ENCODE data around the gene CATSPER4. TPM values are rescaled to one million over a fixed set of nuclear protein-coding genes. Genes with fewer than 3 reads are reported as not detected.
A peak's percentile ranks its signal among the peaks of the same experiment; 100 is the strongest.

The CATSPER4 gene
- total and polyA plus RNA-seq, 8 donors, result not detected

DNA sequence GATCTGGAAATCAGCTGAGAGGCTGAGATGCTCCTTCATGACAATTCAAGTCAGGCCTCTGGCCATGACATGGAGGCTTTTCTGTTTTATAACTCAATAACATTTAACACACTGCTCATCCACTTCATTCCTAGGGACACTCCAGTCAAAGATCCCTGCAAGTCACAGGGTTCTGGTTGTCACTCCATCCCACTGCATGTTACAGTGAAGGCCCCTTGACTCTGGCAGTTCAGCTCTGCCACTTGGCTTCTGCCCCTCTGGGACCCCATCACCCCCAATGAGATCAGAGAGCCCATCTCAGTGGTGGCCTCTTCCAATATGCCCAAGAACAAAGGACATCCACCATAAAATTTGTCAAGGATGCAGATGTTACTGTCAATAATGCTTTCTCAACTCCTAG, 41.5 kb upstream of the CATSPER4 start:
- H3K4me1 ChIP-seq, result peaks cover 0 to 7% (median 3%) of the 10 kb centered on the region in 4 donors
- no peak overlapping the region for H3K4me3 ChIP-seq
- no peak for TF ChIP-seq POLR2A (IDR thresholded peaks at IDR 0.05)
- TF ChIP-seq, protein P1, sequence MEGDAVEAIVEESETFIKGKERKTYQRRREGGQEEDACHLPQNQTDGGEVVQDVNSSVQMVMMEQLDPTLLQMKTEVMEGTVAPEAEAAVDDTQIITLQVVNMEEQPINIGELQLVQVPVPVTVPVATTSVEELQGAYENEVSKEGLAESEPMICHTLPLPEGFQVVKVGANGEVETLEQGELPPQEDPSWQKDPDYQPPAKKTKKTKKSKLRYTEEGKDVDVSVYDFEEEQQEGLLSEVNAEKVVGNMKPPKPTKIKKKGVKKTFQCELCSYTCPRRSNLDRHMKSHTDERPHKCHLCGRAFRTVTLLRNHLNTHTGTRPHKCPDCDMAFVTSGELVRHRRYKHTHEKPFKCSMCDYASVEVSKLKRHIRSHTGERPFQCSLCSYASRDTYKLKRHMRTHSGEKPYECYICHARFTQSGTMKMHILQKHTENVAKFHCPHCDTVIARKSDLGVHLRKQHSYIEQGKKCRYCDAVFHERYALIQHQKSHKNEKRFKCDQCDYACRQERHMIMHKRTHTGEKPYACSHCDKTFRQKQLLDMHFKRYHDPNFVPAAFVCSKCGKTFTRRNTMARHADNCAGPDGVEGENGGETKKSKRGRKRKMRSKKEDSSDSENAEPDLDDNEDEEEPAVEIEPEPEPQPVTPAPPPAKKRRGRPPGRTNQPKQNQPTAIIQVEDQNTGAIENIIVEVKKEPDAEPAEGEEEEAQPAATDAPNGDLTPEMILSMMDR (IDR thresholded peaks at IDR 0.05), result no peak
- no peak for TF ChIP-seq POLR2AphosphoS5 (IDR thresholded peaks at IDR 0.05)
- TF ChIP-seq EP300 (IDR thresholded peaks at IDR 0.05), result no peak
- intact Hi-C loops (cut with DNase I; ENCODE audit: low total_unique reads), result loop anchor here (5.0 to 10.0 kb wide), 2 partner anchors 47 to 114 kb away; no protein-coding TSS in a partner anchor
- H3K36me3 ChIP-seq, result no peaks in the 10 kb centered on the region
- peaks cover 0 to 25% (median 2%) of the 10 kb centered on the region in 3 donors for H3K27me3 ChIP-seq
- no peak for DNase-seq
- no peaks in the 10 kb centered on the region for H3K9me3 ChIP-seq
- H3K27ac ChIP-seq, result no peak overlapping the region

DNA sequence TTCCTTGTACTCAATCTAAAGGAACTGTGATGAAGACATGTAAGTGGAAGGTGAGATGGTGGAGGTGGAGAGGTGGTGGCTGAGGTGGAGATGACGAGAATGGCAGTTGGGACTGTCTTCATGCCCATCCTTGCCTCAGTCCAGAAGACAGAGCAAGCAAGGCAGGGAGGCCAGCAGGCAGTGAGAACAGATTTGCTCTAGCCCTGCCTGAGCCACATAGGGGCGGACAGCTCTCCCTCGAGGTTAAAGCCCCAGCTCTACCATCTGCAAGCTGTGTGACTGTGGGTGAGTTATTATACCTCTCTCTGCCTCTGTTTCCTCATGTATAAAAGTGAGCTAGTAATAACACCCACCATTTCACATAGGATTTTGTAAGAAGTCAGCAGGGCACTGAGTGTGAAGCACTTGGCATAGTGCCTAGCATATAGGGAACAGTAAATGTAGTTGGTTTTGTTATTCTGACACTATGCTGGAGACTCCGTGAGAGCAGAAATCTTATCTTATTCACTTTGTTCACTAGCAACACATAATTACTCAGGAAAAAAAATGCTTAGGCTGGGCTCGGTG, 36.4 kb upstream of the CATSPER4 start:
- Histone ChIP-seq H3K27me3 (peaks cover 0 to 57% (median 21%) of the 10 kb centered on the region in 3 donors), H3K9me3 (no peaks in the 10 kb centered on the region), H3K4me1 (no peaks in the 10 kb centered on the region), H3K4me3 (no peak overlapping the region), H3K36me3 (no peaks in the 10 kb centered on the region), H3K27ac (no peak overlapping the region)
- WGBS, 5 donors, result 41 to 53% (median 48%) methylated on average over 5 of the region's 5 CpGs
- no peak for DNase-seq
- no peak for TF ChIP-seq POLR2AphosphoS5 (IDR thresholded peaks at IDR 0.05)
- TF ChIP-seq, protein P1 (IDR thresholded peaks at IDR 0.05), result no peak
- TF ChIP-seq EP300 (IDR thresholded peaks at IDR 0.05), result no peak
- TF ChIP-seq POLR2A (IDR thresholded peaks at IDR 0.05), result no peak
- intact Hi-C loops (cut with DNase I; ENCODE audit: low total_unique reads), result no loop called here

DNA sequence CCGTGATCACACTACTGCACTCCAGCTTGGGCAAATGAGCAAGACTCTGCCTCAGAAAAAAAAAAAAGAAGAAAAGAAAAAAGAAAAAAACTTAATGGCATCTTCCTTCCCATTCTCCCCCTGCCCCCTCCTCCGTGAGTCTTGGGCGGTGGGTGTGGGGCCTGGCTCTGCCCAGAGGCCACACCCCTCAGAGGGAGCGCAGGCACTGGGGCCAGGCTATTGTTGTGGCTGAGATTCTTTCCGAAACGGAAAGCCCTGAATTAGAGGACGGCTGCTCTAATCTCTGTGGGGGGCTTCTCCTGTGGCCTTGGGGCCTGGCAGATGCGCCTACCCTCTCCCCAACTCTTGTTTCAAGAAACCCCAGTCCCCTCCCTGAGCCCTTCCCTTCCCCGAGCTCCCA, 35.7 kb upstream of the CATSPER4 start:
- H3K9me3 ChIP-seq, result no peaks in the 10 kb centered on the region
- TF ChIP-seq EP300 (IDR thresholded peaks at IDR 0.05) (no peak), POLR2A (IDR thresholded peaks at IDR 0.05) (no peak), POLR2AphosphoS5 (IDR thresholded peaks at IDR 0.05) (no peak)
- TF ChIP-seq, protein P1 (IDR thresholded peaks at IDR 0.05), result no peak

DNA sequence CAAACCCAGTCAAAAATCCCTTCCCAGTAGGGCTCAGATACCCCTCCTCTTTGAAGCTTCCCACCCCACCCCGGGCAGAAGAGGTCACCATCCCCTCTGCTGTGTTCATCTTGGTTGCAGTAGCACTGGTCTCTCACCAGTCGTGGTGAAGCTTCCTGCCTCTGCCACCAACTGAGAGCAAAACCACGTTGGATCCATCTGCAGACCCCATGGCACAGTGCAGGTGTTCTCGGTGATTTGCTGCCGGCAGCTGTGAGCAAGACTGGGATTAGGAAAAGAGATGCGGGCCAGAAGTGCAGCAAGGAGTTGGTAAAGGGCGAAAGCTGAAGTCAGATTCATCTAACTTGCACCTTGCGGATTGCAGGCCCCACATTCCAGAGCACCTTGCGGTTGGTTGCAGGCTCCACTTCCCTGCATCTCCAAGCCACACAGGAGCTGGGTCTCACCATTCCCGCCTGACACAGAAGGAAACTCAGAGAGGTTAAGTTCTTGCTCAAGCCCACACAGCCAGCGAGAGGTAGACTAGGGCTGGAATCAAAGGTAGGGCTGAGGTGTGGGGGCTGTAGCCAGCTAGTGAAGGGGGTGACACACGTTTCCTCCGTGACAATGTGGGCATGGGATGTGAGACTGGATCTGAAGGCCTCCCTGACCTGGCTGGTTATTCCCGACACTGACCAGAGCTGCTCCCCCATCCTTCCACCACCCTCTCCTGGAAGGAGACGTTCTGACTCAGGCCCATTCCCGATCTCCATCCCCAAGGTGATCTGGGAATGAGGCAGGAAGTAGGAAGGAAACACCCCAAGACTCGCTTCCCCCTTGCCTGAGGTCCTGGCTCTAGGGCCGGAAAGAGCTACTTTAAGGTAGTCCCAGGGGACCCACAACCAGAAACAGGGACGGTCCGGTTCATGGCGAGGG, 34.8 kb upstream of the CATSPER4 start:
- intact Hi-C loops (cut with DNase I; ENCODE audit: low total_unique reads), result no loop called here
- 59 to 74% (median 67%) methylated on average over 18 to 21 of the region's 21 CpGs for WGBS, 5 donors
- TF ChIP-seq EP300 (IDR thresholded peaks at IDR 0.05) (peak; percentile 44), POLR2AphosphoS5 (IDR thresholded peaks at IDR 0.05) (peak in 2 of 3 donors; percentile 17 to 34), POLR2A (IDR thresholded peaks at IDR 0.05) (no peak)
- TF ChIP-seq, protein P1 (IDR thresholded peaks at IDR 0.05), result no peak
- Histone ChIP-seq H3K36me3 (no peaks in the 10 kb centered on the region), H3K4me1 (peaks cover 0 to 5% (median under 1%) of the 10 kb centered on the region in 4 donors), H3K27ac (peak overlapping the region in 4 of 5 donors; percentile 41 to 61 (median 52)), H3K9me3 (no peaks in the 10 kb centered on the region), H3K4me3 (peak overlapping the region in 1 of 4 donors; percentile 11), H3K27me3 (peaks cover 0 to 64% (median 25%) of the 10 kb centered on the region in 3 donors)
- DNase-seq, result no peak

More for the DNA sequence above, 35.7 kb upstream of the CATSPER4 start:
- Histone ChIP-seq H3K36me3 (no peaks in the 10 kb centered on the region), H3K4me1 (no peaks in the 10 kb centered on the region), H3K27me3 (peaks cover 0 to 63% (median 21%) of the 10 kb centered on the region in 3 donors), H3K4me3 (no peak overlapping the region), H3K27ac (peak overlapping the region in 3 of 5 donors; percentile 4 to 52 (median 25))
- peak in 1 of 2 donors; percentile 32 for DNase-seq
- 25 to 37% (median 29%) methylated on average over 9 of the region's 9 CpGs for WGBS, 5 donors
- intact Hi-C loops (cut with DNase I; ENCODE audit: low total_unique reads), result no loop called here
